Liver (tissue), 9 donors: ENCODE data around the gene B9D1. TPM values are rescaled to one million over a fixed set of nuclear protein-coding genes. Genes with fewer than 3 reads are reported as not detected.

Experiments used
- DNase-seq: peaks from one replicate; pipeline ENCODE4 v3.0.0-alpha.2; 2017; ENCODE audit warnings: low spot score
- H3K27ac ChIP-seq, 2 donors: one replicate each; pipeline ENCODE4 v1.7.0; 2013; ENCODE audit warnings: inconsistent platforms in 2 of 2, low read length in 2 of 2, control low read depth in 1 of 2, low read depth in 1 of 2, mild to moderate bottlenecking in 1 of 2
- H3K27me3 ChIP-seq, 4 donors: one replicate each; pipeline versions ENCODE4 v1.6.1 to v1.7.0; 2013; ENCODE audit warnings: low read length in 3 of 4, inconsistent platforms in 1 of 4, mild to moderate bottlenecking in 1 of 4, moderate library complexity in 1 of 4; ENCODE audit not compliant: control insufficient read depth in 4 of 4, insufficient read depth in 4 of 4
- H3K36me3 ChIP-seq, 4 donors: one replicate each; pipeline versions ENCODE4 v1.6.1 to v1.7.0; 2013; ENCODE audit warnings: low read length in 3 of 4, mild to moderate bottlenecking in 3 of 4, low read depth in 1 of 4, moderate library complexity in 1 of 4; ENCODE audit not compliant: control insufficient read depth in 4 of 4, insufficient read depth in 3 of 4
- H3K4me1 ChIP-seq, 4 donors: one replicate each; pipeline versions ENCODE4 v1.6.1 to v1.7.0; 2013; ENCODE audit warnings: low read length in 3 of 4, mild to moderate bottlenecking in 3 of 4, moderate library complexity in 1 of 4; ENCODE audit not compliant: control insufficient read depth in 4 of 4, insufficient read depth in 4 of 4
- H3K4me3 ChIP-seq, 3 donors: one replicate each; pipeline versions ENCODE4 v1.6.1 to v1.7.0; 2013; ENCODE audit warnings: low read length in 3 of 3, control low read depth in 1 of 3, low read depth in 1 of 3, mild to moderate bottlenecking in 1 of 3
- H3K9ac ChIP-seq, 2 donors: one replicate each; pipeline ENCODE4 v1.7.0; 2013; ENCODE audit warnings: low read length in 2 of 2, mild to moderate bottlenecking in 2 of 2, moderate library complexity in 2 of 2, control low read depth in 1 of 2, low read depth in 1 of 2
- H3K9me3 ChIP-seq, 4 donors: one replicate each; pipeline versions ENCODE4 v1.6.1 to v1.7.0; 2013; ENCODE audit warnings: low read length in 3 of 4; ENCODE audit not compliant: control insufficient read depth in 4 of 4
- ATF3 ChIP-seq: IDR thresholded peaks from 2 replicates; pipeline ENCODE4 v1.6.1; 2016; ENCODE audit warnings: antibody characterized with exemption
- CTCF ChIP-seq: fragments of 150-350 bp; IDR thresholded peaks from 2 replicates; pipeline ENCODE4 v1.5.1; 2017; ENCODE audit warnings: improper control_type of control experiment, low read depth, low read length; ENCODE audit not compliant: missing input control
- EGR1 ChIP-seq, 2 donors: IDR thresholded peaks; 2 replicates each; pipeline ENCODE4 v1.6.1; 2016 to 2018; ENCODE audit warnings: antibody characterized with exemption in 2 of 2, low read depth in 2 of 2
- FOXA1 ChIP-seq: IDR thresholded peaks from 2 replicates; pipeline ENCODE4 v1.6.1; 2016; ENCODE audit warnings: antibody characterized with exemption
- FOXA2 ChIP-seq: IDR thresholded peaks from 2 replicates; pipeline ENCODE4 v1.6.1; 2016; ENCODE audit warnings: antibody characterized with exemption
- HNF4A ChIP-seq, 2 donors: conservative IDR thresholded peaks; 2 replicates each; pipeline ENCODE4 v1.6.1; 2016; ENCODE audit warnings: antibody characterized with exemption in 2 of 2, mild to moderate bottlenecking in 2 of 2
- MAX ChIP-seq: IDR thresholded peaks from 2 replicates; pipeline ENCODE4 v1.6.1; 2016; ENCODE audit warnings: antibody characterized with exemption
- REST ChIP-seq: IDR thresholded peaks from 2 replicates; pipeline ENCODE4 v1.6.1; 2016; ENCODE audit warnings: antibody characterized with exemption, mild to moderate bottlenecking
- SP1 ChIP-seq: IDR thresholded peaks from 2 replicates; pipeline ENCODE4 v1.6.1; 2018; ENCODE audit warnings: antibody characterized with exemption, mild to moderate bottlenecking
- TAF1 ChIP-seq: conservative IDR thresholded peaks from 2 replicates; pipeline ENCODE4 v1.6.1; 2016; ENCODE audit warnings: antibody characterized with exemption, mild to moderate bottlenecking
- YY1 ChIP-seq: IDR thresholded peaks from 2 replicates; pipeline ENCODE4 v1.6.1; 2016; ENCODE audit warnings: antibody characterized with exemption, mild to moderate bottlenecking
- WGBS: extraction: QIAGEN DNeasy Blood & Tissue Kit; methylation state at CpG from one replicate; pipeline ENCODE4 v1.1.7; 2013; 5-methylcytosine and 5-hydroxymethylcytosine counted together
- polyA plus RNA-seq, 2 donors: library from polyadenylated mRNA; stranded (reverse) in 1 of 2; unstranded in 1 of 2; fragments of 200-250 nt in 1 of 2; fragments of >200 nt in 1 of 2; fragmentation: Nextera tagmentation in 1 of 2; extraction: Ambion mirVana in 1 of 2; gene quantifications; one replicate each; pipeline versions ENCODE4 v1.2.1 to v1.2.3, GENCODE V29; 2013 to 2015
- total RNA-seq, 2 donors: library from RNA; depleted of rRNA; stranded (reverse); fragments of >200 nt; gene quantifications; one replicate each; pipeline ENCODE4 v1.2.3, GENCODE V29; 2014
- TF ChIP-seq, protein P1 (sequence below): IDR thresholded peaks from 2 replicates; pipeline ENCODE4 v1.6.1; 2016; ENCODE audit warnings: antibody characterized with exemption
- donor health status: healthy.
- donor health status: healthy.
- donor health status: healthy.
- donor health status: healthy.
- donor health status: healthy.

The B9D1 gene
- total and polyA plus RNA-seq, 4 donors, result 8.4 to 22.0 (median 10.8) TPM

DNA sequence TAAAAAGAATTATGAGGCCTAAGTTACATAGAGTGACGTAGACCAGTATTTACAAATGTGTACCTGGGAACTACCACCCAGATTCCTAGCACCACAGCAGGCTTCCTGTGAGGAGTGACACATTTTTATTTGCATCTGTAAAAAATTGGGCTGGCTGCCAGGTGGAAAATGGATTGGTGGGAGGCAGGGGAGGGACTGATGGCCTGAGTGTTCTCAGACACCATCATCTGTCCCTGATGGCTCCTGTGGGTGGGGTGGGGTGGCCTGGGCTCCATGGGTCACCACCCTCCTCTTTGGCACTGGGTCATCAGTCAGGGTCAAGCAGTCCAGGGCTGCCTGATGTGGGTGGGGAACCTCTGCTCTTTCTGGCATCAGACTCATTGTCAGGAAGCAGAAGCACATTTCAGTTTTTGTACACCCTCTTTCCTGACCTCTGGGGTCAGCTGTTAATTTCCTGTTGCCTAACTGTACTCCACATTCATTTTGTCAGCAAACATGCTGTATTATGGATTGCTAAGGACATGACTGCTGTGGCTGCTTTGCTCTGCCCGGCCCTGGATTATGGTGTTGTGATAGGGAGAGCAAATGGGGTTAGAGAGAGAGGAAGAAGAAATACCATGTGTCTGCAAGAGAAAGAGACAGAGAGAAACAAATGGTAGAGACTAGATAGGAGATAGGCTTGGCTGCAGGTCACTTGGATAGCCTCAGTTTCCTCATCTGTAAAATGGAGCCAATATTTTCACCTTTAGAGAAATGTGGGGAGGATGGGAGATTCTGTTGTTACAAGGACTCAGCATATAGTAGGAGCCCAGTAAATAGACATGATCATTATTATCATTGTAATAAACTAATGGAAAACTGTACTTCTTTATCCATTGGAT lies 36.0 kb upstream of the B9D1 start (continued):
- TF ChIP-seq FOXA1 (no peak), SP1 (peak; percentile 66), TAF1 (no peak), HNF4A (conservative IDR thresholded peaks at IDR 0.05) (no peak)

- no peaks in the 10 kb centered on the region for H3K36me3 ChIP-seq
- no peak overlapping the region for H3K4me3 ChIP-seq
- 73% methylated on average over 6 of the region's 6 CpGs for WGBS
- TF ChIP-seq SP1 (no peak), FOXA2 (no peak), MAX (no peak), CTCF (no peak), REST (no peak), YY1 (no peak), ATF3 (no peak), EGR1 (IDR thresholded peaks at IDR 0.05; ENCODE audit: low read depth in 2 of 2) (no peak), HNF4A (conservative IDR thresholded peaks at IDR 0.05) (no peak), TAF1 (no peak)
- TF ChIP-seq, protein P1, sequence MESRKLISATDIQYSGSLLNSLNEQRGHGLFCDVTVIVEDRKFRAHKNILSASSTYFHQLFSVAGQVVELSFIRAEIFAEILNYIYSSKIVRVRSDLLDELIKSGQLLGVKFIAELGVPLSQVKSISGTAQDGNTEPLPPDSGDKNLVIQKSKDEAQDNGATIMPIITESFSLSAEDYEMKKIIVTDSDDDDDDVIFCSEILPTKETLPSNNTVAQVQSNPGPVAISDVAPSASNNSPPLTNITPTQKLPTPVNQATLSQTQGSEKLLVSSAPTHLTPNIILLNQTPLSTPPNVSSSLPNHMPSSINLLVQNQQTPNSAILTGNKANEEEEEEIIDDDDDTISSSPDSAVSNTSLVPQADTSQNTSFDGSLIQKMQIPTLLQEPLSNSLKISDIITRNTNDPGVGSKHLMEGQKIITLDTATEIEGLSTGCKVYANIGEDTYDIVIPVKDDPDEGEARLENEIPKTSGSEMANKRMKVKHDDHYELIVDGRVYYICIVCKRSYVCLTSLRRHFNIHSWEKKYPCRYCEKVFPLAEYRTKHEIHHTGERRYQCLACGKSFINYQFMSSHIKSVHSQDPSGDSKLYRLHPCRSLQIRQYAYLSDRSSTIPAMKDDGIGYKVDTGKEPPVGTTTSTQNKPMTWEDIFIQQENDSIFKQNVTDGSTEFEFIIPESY, result no peak
- H3K27ac ChIP-seq, result no peak overlapping the region
- H3K27me3 ChIP-seq, result no peaks in the 10 kb centered on the region
- H3K9ac ChIP-seq, result no peak overlapping the region
- no peaks in the 10 kb centered on the region for H3K9me3 ChIP-seq
- no peak for DNase-seq
- H3K4me1 ChIP-seq, result no peaks in the 10 kb centered on the region
Measured at GRCh38 chr17:19397556-19398041, 35.1 kb upstream of the B9D1 start.
